HEK293T (cell line): ENCODE data around the gene PRKCH.

Source experiments
- L3MBTL2 ChIP-seq: fragments of 450-650 bp; conservative IDR thresholded peaks from 2 replicates; pipeline ENCODE4 v1.6.1; 2016; ENCODE audit warnings: mild to moderate bottlenecking
- SP1 ChIP-seq: fragments of 450-650 bp; IDR thresholded peaks from 2 replicates; pipeline ENCODE4 v1.6.1; 2017

DNA sequence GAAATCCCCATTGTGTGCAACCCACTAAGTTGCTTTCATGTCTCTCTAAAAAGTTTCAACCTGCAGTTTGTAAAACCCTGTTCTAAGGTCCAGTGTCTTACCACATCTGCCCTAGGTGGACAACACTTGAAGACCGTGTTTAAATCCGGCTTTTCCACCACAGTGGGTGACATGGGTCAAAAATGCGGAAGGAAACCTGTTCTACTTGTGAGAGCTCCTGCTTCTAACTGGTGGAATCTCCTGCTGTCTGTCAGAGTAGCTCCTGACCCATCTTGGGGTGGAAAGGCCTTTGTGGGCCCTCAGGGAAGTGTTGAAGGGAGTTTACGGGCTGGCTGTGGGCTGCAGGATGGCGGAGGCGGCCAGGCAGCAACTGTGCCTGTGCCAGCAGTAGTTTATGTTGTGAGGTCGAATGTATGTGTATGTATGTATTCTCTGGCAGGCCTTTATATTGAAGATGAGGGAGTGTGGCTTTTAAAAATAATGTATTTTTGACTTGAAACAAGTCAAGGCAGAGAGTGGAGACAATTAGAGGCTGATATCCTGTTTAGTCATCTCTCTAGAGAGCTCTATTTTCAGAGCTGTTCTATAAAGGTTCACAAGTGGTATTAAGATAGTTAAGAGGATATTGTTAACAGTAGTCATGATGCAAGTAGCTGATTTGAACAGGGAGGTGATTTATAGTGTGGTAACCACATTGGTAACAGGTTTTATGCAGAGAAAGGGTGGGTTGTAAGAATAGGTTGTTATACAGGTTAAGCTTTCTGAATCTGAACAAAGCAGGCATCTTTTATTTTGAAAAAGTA is 67.0 kb downstream of the PRKCH start:
- no peak for TF ChIP-seq SP1
- TF ChIP-seq L3MBTL2: no peak
